GM21423 (cell line): ENCODE data around the gene GJA3.
"Not testable (repeated sequence)": the region's sequence is repeated elsewhere in the genome, so short reads cannot be mapped to it uniquely, and the experiment has no call there.

Source experiments
- ATAC-seq: cut with Tn5 transposase; IDR thresholded peaks from one replicate; pipeline ENCODE4 v1.9.1; 2021; ENCODE audit warnings: mild to moderate bottlenecking, moderate library complexity; ENCODE audit not compliant: unreplicated experiment

Gene GJA3

DNA sequence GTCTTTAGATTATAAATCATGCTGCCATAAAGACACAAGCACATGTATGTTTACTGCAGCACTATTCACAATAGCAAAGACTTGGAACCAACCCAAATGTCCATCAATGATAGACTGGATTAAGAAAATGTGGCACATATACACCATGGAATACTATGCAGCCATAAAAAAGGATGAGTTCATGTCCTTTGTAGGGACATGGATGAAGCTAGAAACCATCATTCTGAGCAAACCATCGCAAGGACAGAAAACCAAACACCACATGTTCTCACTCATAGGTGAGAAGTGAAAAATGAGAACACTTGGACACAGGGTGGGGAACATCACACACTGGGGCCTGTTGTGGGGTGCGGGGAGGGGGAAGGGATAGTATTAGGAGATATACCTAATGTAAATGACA lies 7.6 kb downstream of the GJA3 start:
- not testable (repeated sequence) for ATAC-seq

DNA sequence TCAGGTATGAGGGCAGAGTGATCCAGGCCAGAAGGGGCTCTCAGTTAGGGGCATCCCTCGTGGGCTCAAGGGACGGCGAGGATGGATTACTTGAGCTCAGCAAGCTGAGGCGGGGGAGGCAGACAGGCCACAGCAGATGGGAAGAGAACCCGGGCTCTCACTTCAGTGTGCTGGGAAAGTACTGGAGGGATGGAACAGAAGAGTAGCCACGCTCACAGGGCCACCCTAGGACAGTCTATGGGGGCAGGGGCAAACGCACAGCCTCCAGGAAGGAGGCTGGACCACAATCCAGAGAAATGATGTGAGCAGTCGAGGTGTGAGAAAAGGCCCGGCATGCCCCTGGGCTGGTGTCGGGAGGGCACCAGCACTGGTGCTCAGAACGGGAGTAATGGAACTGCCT lies 9.2 kb downstream of the GJA3 start:
- ATAC-seq, result no peak

DNA sequence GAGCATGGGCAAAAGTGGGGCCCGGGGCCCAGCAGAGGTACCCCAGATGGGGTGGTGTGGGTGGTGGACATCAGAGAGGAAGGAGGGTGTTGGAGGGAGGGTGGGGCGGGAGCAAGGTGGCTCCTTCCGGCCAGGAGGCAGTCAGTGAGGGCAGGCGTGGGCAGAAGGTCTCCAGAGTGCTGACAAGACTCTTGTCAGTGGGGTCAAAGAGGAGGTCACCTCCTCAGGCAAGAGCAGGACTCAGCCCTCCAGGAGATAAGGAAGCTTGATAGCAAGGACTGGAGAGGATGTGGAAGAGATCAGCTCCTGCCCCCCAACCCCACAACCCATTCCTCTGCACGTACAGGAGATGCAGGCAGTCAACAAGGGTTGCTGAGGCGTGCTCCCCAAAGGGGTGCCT lies 9.8 kb downstream of the GJA3 start:
- no peak for ATAC-seq

DNA sequence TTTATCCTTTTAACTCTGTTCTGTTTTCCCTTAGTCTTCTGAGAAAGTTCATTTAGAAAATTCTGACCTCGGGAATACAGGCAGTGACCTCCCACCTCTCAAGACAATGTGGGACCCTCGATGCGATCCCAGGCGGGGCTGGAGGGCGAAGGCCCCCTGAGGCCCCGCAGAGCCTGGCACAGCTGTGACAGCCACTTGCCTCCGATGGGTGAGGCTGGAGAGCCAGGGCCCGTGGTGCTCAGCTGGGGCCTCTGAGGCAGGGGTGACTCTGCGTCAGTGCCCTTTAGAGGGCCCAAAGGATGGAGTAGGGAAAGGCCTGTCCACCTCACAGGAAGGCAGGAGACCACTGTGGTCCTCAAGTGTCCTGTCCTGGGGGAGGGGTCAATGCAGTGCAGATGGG lies 10.3 kb downstream of the GJA3 start:
- no peak for ATAC-seq

DNA sequence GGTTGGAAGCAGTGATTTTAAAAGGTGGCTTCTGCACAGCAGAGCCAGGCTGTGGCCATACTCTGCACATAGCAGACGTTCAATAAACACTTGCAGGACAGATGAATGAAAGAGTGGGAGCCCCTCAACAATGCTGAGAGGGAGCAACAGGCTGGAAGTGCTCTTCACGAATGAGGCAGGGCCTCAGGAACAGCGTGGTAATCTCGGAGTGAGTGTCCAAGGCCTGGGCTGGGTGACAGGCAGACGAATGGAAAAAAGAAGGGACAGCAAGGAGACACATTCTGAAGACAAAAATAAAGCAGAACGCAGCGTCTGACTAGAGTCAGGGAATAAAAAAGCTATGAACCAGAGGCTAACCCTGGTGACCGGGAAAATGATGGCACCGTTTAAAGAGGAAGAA lies 11.1 kb downstream of the GJA3 start:
- ATAC-seq, result no peak

DNA sequence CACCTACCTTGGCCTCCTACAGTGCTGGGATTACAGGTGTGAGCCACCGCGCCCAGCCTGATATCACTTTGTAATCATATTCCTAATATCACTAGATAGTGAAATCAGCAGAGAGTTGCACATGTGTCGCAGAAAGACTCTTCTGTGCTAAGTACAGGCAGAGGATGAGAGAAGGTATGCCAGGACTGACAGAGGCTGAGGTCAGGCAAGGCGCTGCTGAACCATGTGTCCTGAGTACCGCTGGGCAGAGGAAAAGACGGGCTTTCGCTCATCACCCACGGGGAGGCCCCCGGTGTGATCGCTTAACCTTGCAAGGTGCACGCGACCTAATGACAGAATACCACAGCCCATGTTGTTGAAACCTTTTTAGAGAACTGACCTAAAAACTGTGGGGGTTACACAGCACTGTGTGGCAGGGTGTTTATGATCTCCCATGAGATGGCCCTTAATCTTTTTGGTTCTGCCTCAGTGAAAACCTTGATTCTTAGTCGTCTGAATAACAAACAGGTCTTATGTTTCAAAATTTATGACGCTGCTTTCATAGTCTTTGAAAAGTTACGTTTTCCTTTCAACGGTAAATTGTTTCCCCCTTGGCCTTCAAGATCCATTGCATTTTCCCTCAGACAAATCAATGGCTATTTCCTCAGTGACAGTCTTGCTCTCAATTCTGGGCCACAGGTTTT lies 12.2 kb downstream of the GJA3 start:
- no peak for ATAC-seq

DNA sequence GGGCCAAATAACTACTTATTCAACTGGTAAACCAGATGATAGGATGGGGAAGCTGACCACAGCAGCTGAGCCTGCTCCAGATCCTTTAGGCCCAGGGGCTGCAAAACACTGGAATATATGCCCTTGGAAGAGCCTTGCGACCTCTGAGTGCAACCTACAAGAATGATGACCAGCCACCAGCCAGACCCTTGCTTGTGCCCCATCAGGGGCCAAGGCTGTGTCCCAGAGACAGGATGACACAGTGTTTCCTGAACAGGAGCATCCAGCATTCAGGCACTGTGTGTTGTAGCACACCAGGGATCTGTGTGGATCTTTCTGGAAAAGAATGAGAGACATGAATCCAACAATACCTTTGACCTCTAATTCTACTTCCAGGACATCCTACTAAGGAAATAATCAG lies 14.5 kb downstream of the GJA3 start:
- ATAC-seq, result no peak

DNA sequence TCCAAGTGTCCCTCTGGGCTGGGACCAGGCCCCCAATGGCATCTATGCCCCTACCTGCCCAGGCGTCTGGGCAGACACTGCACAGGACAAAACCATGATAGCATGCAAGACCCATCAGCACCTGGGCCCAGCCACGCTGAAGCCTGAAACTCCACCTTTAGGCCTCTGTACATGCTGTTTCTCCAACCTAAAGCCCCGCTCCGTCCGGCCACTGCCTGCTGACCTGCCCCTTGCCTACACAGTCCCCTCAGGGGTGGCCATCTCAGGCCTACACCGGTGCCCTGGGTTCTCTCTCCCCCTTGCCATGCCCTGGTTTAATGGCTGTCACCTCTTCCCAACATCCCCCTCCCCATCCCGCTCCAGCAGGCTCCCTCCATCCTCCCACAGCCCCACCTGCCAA lies 15.3 kb downstream of the GJA3 start:
- ATAC-seq, result no peak

DNA sequence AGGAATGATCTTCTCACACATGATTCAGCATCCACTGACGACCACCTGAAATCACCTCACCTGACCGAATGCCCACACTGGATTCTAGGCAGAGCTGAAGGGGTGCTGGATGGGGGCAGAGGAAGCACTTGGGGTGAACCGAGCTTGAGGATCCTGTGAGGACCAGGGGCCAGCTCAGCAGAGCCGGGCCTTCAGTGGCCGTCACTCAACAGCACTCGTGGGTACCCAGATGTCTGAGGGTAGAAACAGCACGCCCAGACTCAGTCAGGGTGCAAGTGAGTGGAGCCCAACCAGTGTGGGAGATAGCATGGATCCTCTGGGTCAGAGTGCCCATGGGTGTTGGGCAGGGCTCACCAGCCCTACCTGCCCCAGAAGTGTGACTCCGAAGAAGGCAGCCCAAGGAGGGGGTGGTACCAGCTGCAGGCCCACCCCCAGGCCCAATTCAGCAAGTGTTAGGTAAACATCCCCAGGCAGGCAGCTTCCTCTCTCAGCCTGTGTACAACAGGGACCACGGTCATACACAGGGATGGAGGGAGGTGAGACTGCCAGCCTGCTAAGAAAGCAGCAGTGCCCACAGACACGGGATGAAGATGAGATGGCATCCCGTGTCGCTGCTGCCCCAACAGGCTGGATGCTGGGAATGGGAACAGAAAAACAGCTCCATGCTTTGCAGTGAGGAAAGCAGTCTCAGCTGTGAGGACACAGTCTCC lies 16.6 kb downstream of the GJA3 start:
- no peak for ATAC-seq

DNA sequence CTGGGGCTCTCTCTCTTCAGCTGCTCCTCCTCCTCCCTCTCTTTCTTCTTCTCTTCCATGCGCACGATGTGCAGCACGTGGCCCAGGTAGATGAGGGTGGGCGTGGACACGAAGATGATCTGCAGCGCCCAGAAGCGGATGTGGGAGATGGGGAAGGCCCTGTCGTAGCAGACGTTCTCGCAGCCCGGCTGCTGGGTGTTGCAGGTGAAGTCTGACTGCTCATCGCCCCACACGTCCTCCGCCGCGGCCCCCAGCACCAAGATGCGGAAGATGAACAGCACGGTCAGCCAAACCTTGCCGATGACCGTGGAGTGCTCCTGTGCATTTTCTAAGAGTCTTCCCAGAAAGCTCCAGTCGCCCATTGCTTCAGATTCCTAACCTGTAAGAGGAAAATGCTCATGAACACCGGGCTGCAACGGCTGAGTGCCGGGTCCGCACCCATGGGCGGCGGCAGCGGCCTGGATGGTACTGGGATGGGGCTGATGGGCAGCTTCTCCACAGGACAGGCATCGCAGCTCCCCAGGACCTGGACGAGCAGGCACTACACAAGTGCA lies 17.8 kb downstream of the GJA3 start:
- no peak for ATAC-seq

DNA sequence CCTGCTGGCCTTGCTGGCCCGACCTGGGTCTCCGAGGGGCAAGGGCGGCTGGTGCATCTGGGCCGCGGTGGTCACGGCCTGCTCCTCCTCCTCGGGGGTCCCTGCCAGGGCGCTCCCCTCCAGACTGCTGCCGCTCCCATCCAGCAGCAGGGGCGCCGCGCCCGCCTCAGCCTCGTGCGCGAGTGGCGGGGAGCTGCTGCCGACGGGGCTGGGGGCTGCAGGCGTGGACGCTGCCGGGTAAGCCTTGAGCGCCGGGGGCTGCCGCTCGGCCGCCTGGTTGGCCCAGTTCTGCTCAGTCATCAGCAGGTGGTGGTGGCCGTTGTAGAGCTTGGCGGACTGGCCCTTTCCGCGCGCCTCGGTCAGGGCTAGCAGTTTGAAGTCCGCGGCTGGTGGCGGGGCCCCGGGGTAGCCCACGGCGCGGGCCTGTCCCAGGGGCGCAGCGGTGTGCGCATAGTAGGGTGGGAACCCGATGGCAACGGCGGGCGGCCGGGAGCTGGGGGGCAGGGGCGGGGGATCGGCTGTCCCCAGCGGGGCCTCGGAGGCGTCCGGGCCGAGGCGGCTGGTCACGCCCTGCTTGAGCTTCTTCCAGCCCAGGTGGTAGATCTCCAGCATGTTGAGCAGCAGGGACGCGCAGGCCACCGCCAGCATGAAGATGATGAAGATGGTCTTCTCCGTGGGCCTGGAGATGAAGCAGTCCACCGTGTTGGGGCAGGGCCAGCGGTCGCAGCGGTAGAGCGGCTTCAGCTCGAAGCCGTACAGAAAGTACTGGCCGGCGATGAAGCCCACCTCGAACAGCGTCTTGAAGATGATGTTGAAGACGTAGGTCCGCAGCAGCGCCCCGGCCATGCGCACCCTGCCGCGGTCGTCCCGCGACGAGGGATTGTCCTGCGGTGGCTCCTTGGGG lies 18.6 kb downstream of the GJA3 start:
- ATAC-seq, result no peak

DNA sequence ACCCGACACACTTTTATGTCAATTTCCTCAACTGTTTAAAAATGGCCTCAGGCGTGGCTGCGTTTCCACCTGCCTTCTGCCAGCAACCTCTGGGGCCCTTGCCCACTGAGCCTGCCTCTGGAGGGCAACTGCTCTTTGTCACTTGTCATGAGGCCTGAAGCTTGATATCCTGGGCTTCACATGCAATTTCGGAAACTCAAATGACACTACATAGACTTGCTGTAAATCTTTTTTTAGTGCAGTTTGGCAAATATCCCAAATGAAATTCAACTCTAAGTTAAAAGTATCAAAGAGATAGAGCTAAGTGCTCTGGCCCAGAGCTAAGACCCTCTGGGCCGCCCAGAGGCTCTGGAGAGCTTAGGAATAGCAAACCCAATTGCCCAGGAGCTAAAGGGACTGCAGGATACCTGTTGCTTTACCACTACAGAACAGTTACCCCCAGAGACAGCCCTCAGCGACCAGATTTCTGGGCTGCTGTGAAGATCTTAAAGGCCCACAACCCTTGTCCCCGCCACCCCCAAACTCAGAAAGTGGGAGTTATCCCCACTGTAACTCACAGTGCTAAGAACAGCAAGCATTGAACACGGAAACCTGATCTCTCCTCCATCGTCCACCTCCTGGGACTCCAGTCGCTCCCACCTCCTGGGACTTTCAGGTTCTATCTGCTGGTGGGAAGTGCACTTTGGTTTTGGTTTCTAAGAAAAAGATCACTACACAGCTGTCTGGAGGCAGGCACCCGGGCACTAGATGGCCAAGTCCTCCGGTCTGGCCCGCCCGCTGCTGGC lies 19.4 kb downstream of the GJA3 start:
- no peak for ATAC-seq

DNA sequence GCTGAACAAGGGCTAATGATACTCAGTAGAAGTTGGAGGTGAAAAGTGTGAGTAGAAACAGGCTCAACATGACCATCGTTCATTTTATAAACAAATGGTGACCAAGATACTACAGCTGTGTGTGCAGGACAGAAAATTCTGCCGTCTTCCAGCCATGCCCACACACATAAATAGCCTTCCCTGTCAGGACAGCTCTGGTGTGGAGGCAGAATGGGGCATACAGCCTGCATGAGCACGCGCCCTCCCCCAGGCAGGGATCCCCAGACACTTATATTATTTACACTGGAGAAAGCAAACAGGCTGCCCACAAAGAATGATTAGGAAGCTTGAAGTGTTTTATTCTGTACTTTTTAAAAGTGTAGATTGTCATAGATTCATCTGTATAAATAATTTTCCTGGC lies 20.4 kb downstream of the GJA3 start:
- ATAC-seq, result no peak

DNA sequence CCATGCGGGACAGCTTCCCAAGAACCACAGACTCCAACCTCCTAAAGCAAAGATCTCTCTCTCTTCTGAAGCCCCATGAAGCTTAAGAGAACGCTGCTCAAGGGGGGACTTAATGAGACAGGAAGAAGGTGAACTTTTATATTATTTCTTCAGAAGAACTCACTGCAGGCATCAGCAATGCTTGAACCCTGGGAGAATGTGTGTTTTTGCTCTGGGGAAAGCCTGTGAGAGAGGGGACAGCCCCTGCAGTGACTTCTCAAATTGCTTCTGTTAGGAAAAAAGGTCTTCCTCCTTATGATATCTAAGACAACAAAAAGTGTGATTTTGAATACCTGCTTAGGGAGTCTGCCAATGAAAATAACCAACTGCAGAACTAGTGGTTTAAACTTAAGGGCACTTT lies 23.0 kb downstream of the GJA3 start:
- no peak for ATAC-seq

DNA sequence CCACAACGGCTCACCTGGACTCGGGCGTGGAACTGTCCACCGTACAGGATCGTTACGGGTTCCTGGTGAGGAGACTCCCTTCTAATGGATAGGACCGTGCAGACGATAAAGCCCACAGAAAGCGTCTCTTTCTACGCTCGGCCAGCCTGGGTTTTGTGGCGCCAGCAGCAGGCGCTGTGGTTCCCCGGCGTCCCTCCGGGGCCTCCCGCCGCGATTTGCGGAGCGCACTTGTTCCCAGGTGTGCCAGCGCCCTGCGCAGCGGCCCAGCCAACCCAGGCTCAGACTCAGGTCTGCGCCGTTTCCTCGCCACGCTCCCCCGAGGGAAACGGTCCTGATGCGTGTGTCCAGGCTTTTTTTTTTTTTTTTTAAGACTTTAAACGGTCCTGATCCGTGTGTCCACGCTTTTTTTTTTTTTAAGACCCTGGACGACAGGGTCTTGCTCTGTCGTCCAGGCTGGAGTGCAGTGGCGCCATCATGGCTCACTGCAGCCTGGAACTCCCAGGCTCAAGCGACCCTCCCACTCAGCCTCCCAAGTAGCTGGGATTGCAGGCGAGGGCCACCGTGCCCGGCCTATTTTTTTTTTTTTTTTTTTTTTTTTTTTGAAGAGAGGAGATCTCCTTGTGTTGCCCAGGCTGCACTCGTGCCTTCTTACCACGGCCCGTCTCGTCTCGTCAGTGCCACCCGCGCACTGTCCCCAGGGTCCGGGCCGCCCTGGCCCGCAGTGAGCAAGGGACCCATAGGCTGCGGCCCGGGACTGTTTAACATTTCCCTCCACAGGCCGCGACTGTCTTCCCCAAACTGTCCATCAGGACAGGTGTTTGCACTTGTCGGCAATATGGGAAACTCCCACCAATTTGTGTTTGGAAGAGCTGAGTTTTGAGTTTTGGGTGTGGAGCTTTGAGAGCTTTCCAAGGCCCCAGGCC lies 23.8 kb downstream of the GJA3 start:
- no peak for ATAC-seq

DNA sequence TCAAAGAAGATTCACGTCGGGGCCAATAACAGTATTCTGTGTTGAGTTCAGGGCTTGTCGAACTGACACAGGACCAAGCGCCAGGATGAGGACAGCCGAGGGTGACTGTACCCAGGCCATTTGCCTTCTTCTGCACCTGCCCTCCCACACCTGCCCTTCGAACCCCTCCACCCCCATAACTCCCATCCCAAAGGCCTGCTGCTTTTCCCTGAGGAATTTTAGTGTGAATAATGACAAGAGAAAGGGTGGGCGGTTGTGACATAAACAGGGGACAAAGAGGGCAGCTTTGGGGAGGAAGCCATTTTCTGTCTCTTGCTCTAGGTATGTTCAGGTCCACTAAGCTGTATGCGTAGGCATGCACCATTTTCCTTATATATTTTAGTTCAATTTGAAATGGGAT lies 26.1 kb downstream of the GJA3 start:
- no peak for ATAC-seq

DNA sequence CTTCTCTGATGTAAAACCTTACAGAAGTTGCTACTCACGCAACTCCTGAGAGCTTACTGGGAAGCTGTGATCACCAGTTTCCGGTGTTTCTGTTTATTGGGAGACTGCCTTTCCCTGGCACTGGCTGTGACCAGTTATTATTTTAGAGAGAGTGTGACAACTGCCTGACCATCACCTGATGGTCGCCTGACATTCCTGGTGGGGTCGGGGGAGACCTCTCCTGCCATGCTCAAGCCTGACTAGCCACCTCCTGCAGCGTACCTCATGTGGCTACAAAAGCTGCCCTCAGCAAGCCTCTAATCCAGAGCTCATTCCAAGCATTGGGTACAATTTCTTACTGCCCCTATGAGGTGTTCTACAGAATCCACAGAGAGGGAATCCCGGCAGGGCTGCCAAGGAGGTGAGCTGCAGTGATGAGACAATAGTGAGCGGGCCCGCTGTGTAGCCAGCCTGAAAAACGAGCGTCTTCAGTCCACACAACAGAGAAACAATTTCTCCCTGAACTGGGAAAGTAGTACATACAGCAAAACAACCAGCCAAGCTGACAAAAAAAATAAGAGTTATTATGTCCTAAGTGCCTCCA lies 28.7 kb downstream of the GJA3 start:
- no peak for ATAC-seq

DNA sequence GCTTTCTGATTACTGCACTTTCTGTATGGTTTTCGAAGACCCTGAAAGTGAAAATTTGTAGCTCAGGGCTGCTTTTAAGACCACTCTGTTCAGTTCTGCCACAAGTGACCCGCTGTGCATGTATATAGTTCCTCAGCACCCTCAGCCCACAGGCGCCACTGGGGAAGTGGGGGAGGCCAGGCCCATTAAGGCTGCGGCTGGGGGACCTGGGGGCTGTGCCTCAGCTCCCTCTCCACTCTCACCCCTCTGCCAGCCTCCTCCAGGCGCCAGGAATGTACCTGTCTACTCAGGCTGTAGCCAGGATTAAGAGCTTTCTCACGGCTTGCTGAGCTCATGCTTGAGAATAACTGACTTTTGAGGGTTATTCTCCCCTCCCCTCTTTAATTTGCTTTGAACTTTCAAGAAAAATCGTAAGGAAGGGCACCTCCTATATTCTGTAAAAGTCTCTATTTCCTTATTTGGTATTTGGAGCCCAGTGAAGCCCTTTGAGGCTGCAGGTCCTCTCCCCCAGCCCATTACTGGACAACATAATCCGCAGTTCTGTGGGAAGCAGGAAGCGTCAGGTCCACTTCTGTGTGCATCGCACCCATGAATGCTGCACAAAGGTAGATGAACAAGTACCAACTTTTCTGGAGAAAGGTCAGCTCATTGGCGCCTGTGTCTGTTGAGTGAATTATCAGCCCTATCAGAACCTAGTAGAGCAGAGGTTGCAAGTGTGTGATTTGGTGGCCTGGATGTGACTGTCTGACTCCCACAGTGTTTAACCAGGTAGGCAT lies 29.6 kb downstream of the GJA3 start:
- no peak for ATAC-seq

DNA sequence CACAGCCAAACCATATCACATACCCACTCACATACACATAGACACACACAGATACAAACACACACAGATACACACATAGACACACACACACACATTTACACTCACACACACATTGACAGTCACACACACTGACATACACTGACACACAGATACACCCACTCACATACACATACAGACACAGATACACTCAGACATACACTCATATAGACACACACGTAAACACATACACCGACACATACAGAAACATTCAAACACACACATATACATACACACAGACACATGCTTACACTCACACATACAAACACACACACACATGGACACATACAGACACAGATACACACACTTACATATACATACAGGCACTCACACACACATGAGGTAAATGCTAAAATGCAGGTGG lies 30.2 kb downstream of the GJA3 start:
- ATAC-seq, result no peak
